AG04449 (cell line): ENCODE results near the gene SH3YL1.
"Not testable (repeated sequence)": the region's sequence is repeated elsewhere in the genome, so short reads cannot be mapped to it uniquely, and the experiment has no call there.

Source experiments
- CTCF ChIA-PET: fragments of 350-600 bp; formaldehyde crosslinking; extraction: SDS; loops from one replicate; lab custom pipeline; 2021; ENCODE audit warnings: antibody characterized with exemption; lab: Yijun Ruan, JAX
- POLR2A ChIA-PET: fragments of 400-600, 350-600 bp; formaldehyde crosslinking; extraction: SDS; loops from one replicate; lab custom pipeline; 2020; ENCODE audit warnings: antibody characterized with exemption, inconsistent platforms; lab: Yijun Ruan, JAX
- DNase-seq: peaks from one replicate; pipeline ENCODE4 v3.0.0-alpha.2; 2010; ENCODE audit warnings: low read depth, low spot score
- H3K4me3 ChIP-seq: 2 replicates; pipeline ENCODE4 v1.5.1; 2011; ENCODE audit warnings: low read depth, mild to moderate bottlenecking, control low read depth, low read length
- CTCF ChIP-seq: IDR thresholded peaks from one replicate; pipeline ENCODE4 v1.5.1; 2011; ENCODE audit warnings: mild to moderate bottlenecking, moderate library complexity, low read length, control low read depth, inconsistent platforms; ENCODE audit not compliant: insufficient read depth; ENCODE audit errors: missing control alignments

Gene SH3YL1

GRCh38 chr2:180311-180710 is 83.5 kb downstream of the SH3YL1 start:
- TF ChIP-seq CTCF = no peak
- H3K4me3 ChIP-seq = no peak overlapping the region
- ChIA-PET CTCF (no interaction called here), POLR2A (no interaction called here)
- DNase-seq = no peak

GRCh38 chr2:179886-180285 is 83.9 kb downstream of the SH3YL1 start:
- no peak for DNase-seq
- ChIA-PET CTCF (no interaction called here), POLR2A (no interaction called here)
- no peak for TF ChIP-seq CTCF
- H3K4me3 ChIP-seq = no peak overlapping the region

- TF ChIP-seq CTCF = no peak
- ChIA-PET POLR2A (no interaction called here), CTCF (no interaction called here)
- H3K4me3 ChIP-seq = no peak overlapping the region
- no peak for DNase-seq
Measured at GRCh38 chr2:177733-178132, 86.1 kb downstream of the SH3YL1 start.

GRCh38 chr2:176917-177316 is 86.9 kb downstream of the SH3YL1 start:
- no peak overlapping the region for H3K4me3 ChIP-seq
- CTCF ChIA-PET = no interaction called here
- POLR2A ChIA-PET = no interaction called here
- TF ChIP-seq CTCF = no peak
- no peak for DNase-seq

- no peak overlapping the region for H3K4me3 ChIP-seq
- ChIA-PET CTCF (no interaction called here), POLR2A (no interaction called here)
- no peak for TF ChIP-seq CTCF
- DNase-seq = no peak
Measured at GRCh38 chr2:175880-176820, 87.7 kb downstream of the SH3YL1 start.

- no peak overlapping the region for H3K4me3 ChIP-seq
- ChIA-PET CTCF (no interaction called here), POLR2A (no interaction called here)
- no peak for TF ChIP-seq CTCF
- DNase-seq = no peak
Measured at GRCh38 chr2:175161-175786, 88.6 kb downstream of the SH3YL1 start.

- POLR2A ChIA-PET = not testable (repeated sequence)
Measured at GRCh38 chr2:172120-172519, 91.7 kb downstream of the SH3YL1 start.

More at GRCh38 chr2:172120-172519, 91.7 kb downstream of the SH3YL1 start:
- DNase-seq, H3K4me3 ChIP-seq, CTCF ChIA-PET: not testable (repeated sequence)
